Stimulated activated CD8-positive, alpha-beta memory T cell treated with anti-CD3 and anti-CD28 coated beads, Interleukin-7, amount 100 ng/mL, for 24 hours (primary cell): Measurements from ENCODE around the gene ZNF628.

ENCODE experiments used
- DNase-seq: peaks from one replicate; pipeline ENCODE4 v3.0.0-alpha.2; 2020; ENCODE audit warnings: low read depth

Gene ZNF628

DNA sequence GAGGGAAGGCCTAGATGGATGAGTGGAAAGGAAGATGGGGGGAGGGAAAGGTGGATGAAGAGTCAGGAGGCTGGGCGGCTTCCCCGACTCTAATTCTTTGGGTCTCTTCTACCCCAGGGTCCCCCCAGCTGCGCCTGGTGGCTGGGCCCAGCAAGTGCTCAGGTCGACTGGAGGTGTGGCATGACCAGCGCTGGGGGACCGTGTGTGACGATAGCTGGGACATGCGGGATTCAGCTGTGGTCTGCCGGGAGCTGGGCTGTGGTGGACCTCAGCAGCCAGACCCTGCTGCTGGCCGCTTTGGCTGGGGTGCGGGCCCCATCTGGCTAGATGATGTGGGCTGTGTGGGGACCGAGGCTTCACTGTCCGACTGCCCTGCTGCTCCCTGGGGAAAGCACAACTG lies 21.3 kb downstream of the ZNF628 start:
- DNase-seq: no peak

DNA sequence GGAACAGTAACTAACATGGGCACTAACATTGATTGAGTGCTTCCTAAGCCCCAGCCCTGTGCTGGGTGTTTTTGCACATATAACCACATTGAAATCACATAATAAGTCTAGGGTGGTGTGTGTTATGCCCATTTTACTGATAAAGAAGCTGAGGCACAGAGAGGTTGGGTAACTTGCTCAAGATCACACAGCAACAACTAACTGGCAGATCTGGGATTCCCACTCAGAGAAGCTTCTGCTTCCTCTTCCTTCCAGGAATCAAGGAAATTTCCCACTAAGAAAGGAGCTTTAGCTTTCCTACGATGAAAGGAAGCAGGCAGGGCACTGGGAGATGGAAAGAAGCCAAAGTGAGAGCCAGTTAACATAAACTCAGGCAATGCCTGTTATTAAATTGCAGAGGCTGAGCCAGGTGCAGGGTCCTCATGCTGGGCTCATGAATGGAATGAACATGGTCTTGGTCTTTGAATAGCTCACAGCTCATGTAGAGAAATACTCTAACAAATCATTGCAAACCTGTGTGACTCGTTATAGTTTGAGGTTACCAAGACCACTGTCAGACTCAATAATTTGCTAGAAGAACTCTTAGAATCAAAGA lies 21.9 kb downstream of the ZNF628 start:
- DNase-seq: no peak

DNA sequence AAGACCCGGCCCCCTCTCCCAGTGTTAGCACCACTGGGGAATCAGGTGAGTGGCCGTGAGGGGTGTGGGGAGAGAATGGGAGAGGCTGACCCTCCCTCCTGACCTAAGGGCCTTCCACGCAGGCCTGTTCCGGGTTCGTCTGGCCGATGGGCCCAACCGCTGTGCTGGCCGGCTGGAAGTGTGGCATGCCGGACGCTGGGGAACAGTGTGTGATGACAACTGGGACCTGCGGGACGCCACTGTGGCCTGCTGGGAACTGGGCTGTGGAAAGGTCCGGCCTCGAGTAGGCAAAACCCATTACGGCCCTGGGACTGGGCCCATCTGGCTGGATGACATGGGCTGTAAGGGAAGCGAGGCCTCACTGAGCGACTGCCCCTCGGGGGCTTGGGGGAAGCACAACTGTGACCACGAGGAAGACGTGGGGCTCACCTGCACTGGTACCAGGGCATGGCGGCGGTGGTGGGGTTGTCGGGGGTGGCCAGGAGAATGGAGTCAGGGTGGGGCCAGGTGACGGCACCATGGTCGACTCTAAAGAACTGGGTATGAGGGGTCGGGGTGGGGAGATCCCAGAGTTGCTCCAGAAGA lies 24.0 kb downstream of the ZNF628 start:
- DNase-seq: no peak

DNA sequence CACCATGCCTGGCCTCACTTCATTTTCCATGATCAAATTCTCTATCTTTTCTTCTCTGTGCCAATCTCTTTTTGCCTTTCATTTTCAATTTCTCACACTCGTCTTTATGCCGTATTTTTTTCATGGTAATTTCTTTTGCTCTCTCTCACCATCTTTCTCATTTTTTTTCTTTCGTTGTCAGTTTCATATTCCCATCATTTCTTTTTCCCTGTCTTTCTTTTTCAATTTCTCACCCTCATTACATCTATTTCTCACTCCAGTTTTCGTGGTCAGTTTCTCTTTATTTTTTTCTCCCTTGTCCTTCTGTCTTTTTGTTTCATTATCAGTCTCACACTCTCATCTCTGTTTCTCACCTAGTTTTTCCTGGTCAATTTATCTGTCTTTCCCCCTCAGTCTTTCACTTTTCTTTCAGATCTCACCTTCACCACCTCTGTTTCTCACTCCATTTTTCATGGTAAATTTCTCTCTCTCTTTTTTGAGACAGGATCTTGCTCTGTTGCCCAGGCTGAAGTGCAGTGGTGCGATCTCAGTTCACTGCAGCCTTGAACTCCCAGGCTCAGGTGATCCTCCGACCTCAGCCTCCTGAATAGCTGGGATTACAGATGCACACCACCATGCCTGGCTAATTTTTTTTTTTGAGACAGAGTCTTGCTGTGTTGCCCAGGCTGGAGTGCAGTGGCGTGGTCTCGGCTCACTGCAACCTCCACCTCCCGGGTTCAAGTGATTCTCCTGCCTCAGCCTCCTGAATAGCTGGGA lies 26.0 kb downstream of the ZNF628 start:
- DNase-seq: no peak

DNA sequence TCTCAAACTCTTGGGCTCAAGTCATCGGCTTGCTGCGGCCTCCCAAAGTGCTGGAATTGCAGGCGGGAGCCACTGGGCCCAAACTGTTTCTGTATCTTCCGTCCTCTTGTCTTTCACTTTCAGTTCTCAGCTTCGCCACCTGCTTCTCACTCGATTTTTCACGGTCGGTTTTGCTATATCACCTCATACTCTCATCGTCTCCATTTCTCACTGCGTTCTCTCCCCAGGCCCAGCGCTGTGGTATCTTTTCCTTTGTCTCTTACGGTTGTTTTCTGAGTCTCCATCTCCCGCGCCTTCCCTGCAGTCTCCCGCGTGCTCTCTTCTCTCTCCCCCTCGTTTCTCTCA lies 26.7 kb downstream of the ZNF628 start:
- DNase-seq: no peak

DNA sequence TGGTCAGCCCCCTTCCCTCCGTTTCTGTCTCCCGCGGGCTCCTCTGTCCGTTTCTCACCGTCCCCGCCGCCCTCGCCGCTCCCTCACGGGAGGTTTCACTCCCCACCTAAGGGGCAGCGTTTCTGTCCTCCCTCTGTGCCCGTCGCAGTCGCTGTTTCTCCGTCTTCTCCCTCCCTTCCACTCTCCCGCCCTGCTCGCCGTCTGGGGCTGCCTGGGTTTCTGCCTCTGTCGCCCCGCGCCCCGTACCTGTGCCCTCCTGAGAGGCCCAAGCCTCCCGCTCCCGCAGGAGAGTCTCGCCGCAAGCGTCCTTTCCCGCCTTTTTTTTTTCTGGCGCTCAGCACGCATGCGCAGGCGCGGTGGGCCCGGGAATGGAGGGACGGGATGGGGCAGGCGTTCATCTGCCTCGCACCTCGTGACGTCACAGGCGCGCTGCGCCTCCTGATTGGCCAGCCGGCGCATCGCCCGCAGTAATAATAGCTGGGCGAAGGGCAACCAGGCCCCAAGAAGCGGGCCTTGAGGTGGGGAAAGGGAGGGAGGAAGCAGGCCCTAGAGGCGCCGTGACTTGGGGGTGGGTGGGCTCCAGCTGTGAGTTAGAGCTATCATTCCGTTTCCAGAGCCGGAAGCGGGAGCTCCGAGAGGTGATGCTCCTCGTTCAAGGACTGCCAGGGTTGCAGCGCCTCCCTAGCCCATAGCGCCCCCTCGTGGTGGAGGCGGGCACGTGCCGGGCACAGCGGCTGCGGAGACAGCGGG lies 27.3 kb downstream of the ZNF628 start:
- peak; percentile 89 for DNase-seq

DNA sequence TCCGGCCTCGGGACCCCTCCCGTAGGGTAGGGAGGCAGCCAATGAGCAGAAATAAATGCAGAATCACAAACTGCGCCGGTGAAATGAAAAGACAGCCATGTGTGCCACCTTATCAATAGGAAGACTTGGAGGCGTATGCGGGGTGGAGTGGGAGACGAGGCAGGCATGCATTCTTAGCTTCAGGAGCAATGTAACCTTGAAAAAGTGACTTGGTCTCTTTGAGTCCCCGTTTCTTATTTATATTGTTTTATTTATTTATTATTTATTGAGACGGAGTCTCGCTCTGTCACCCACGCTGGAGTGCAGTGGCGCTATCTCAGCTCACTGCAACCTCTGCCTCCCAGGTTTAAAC lies 27.8 kb downstream of the ZNF628 start:
- no peak for DNase-seq

DNA sequence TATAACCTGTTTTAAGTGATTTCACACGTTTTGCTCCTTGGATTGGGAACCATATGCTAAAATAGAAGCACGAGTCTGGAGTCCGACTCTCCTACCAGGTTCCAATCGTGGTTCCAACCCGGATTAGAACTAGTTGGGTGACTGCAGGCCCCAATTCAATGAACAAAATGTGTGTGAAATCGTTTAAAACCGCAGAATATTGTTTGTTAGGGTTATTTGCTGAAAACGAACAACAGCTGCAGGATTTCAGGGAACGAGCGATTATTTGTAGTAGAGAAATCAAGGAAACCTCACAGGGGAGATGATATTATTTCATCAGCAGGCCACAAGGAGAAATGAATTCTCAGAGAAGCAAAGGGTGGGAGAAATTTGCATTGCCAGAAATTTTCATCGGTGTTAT lies 28.6 kb downstream of the ZNF628 start:
- DNase-seq: no peak

DNA sequence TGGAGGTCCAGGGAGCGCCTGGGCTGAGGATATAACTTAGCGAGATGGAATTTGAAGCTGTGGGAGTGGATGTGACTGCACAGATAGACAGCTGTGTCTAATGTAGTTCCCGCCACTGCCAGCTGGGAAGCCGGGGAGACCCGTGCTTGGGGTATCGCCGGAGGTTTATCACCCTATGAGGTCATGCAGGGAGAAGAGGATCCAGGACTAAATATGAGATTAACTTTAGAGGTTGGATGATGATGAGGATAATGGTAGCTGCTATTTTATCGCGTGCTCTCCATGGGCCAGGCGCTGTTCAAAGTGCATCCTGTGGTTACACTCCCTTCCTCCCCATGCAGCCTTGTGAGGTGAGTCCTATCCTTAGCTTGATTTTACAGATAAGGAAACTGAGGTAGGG lies 31.7 kb downstream of the ZNF628 start:
- no peak for DNase-seq

DNA sequence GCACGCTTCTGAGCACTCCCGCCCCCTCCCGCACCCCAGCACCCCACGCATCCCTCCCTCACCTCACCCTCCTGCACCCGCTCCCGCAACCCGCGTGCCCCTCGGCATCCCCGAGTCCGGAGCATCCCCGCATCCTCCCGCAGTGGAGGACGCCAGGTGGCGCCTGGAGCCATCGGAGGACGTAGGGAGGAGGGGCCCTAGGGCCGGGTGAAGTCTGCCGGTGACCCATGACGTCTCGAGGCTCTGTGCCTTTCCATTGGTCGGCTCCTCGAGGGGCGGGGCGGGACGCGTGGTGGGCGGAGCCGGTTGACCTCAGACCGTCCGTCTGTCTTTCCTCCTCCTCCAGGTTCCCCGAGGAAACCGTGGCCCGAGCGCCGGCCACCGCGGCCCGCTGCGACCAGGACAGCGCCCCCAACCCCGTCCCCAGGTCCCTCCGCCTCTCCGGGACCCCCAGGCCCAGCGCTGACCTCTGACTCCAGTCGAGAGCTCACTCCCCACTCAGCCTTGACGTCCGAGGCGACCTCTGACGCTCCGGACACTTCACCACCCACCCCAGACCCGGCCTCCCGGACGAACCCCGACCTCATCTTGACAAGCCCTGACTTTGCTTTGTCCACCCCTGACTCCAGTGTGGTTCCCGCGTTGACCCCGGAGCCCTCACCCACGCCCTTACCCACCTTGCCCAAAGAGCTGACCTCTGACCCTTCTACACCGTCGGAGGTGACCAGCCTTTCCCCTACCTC lies 40.6 kb downstream of the ZNF628 start:
- peak; percentile 83 for DNase-seq

DNA sequence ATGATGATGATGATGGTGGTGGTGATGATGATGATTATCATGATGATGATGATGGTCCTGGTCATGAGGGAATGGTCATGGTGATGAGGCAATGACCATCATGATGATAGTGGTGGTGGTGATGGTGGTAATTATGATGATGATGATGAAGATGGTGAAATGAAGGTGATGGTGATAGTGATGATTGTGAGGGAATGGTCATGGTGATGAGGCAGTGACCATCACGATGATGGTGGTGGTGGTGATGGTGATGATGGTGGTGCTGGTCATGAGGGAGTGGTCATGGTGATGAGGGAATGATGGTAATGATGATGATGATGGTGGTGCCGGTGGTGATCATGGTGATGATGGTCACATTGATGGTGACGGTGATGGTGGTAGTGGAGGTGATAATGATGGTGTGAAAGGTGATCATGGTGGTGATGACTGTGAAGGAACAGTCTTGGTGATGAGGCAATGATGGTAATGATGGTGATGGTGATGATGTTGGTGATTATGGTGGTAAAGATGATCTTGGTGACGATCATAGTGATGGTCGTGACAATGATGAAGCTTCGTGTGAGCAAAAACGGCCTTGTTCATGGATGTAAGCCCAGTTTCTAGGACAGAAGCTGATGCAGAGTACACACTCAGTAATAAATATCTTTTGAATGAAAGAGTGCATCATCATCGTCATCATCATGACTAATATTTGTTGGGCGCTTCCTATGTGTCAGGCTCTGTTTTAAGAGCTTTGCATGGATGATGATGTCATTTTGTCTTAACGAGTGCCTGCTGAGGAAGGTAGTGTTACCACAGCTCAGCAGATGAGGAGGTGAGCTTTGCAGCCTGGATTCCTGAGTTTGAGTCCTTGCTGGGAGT lies 43.3 kb downstream of the ZNF628 start:
- no peak for DNase-seq

DNA sequence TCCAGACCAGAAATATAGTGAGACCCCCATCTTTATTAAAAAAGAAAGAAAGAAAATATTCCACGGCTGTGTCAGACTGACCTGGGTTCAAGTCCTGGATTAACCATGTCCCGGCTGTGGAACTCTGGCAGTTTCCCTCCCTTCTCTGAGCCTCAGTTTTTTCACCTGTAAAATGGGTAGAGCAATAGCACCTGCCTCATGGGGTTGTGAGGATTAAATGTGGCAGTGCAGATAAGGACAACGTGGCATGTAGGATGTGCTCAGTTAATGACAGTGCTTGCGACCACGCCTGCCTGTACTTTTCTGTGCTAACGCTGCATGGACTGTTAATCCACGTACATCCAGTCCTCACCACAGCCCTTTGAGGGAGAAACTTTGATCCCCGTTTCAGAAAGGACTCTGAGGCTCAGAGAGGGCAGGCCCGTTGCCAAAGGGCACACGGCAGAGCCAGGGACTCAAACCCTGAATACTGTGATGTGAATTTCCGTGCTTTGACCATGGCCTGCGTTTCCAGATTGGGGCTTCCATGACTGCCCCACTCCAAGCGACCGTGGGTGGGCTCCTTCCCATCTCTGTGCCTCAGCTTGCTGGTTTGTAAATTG lies 44.4 kb downstream of the ZNF628 start:
- no peak for DNase-seq

DNA sequence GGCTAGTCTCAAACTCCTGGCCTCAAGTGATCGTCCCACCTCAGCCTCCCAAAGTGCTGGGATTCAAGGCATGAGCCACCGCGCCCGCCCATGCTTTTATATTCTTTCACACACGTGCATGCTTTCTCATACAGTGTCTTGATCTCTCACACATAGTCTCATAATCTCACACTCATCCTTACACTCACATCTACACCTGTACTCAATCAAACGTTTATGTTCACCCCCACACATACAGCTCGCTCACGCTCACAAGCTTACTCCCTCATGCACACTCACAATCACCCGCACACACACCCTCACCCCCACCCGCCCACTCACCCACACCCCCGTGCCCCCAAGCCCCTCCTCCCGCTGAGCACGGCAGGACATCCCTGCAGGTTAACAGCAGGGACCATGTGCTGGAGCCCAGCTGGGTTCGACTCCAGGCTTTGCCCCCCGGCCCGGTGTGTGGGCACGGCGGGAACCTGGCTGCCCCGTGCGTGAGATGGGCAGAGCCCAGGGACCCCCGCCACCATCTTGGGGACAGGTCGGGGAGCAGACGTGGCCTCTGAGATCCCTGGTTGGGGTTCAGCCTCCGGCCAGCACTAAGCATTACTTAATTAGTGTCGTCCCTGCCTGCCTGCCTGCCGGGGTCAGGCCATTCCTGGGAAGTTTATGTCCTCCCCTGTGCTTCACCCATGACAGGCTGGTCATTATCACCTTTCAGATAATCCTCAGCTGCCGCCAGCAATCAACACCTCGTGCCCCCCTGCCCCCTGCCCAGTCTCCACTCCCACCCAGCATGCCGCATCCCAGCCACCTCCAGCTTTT lies 49.1 kb downstream of the ZNF628 start:
- no peak for DNase-seq

DNA sequence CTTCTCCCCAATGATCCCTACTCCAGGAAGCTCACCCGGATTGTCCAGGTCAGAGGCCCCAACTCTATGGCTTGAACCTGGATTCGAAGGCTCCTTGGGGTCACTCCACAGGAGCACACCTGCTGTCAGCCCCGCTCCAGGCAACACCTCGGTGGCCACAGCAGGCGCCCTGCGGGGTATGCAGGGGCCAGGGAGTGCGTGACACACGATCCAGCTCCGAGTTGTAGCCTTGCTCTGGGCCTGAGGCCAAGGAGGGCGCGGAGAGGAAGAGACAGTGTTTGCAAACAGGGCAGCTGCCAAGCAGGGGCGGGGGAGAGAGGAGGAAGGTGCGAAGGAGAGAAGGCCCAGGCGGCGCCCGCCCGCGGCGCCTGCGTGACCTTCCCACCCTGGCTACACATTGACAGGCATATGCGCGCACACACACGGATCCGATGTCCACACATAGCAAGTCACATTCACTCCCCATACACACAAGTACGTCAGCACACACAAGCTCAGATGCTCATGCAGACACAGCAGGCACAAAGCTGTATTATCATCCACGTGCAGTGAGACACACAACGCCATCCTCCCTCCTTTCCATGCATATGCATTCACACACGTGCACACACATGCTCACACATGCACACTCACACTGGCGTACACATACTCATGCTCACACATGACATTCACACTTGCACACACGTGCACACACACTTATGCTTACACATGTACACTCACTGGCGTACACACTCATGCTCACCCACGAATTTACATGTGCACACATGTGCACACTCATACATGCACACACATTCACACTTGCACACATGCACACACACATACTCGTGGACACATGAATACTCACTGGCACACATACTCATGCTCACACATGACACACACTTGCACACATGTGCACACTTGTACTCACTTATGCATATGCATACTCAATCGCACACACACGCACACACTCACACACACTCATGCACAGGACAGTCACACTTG lies 50.1 kb downstream of the ZNF628 start:
- no peak for DNase-seq

DNA sequence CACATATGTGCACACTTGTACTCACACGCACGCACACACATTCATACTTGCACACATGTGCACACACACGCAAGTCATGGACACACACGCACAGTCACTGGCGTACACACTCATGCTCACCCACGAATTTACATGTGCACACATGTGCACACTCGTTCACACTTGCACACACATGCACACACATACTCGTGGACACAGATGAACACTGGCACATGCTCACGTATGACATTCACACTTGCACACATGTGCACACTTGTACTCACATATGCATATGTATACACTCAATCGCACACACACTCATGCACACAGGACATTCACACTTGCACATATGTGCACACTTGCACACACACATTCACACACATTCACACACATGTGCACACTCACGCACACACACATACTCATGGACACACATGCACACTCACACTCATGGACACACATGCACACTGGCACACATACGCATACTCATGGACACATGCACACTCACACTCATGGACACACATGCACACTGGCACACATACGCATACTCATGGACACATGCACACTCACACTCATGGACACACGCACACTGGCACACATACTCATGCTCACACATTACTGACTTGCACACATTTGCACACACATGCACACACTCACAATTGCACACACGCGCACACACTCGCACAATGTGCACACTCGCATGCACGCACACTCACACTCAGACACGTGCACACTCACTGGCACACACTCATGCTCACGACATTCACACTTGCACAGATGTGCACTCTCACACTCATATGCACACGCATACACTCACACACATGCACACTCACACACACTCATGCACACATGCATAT lies 51.0 kb downstream of the ZNF628 start:
- no peak for DNase-seq

DNA sequence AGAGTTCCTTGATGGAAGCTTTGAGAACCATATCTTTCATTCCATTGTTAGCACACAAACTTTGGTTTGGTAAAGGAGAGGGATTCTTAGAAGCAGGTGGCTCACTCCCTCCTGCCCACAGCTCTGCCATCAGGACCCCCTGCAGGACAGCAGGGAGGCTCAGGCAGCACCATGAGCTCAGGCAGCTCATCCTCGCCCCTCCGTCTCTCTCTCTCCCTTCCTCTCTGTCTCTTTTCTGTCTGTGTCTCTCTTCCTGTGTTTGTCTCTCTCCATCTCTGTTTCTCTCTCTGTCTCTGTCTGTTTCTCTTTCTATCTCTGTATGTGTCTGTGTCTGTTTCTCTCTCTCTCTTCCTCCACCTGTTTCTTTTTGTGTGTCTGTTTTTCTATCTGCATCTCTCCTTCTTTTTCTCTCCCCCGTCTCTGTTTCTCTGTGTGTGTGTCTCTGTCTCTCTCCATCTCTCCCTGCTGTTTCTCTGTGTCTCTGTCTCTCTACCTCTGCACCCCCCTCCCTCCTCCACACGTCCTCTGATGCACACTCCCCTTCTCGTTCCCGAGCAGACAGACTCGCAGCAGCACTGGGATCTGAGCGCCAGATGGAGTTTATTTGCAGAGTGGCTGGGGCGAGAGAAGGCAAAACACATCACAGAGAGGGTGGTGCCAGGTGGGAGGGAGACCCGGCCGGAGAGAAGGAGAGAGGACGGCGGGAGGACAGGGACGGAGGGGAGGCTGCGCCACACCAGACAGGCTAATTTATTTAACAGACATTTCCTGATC lies 51.8 kb downstream of the ZNF628 start:
- no peak for DNase-seq

DNA sequence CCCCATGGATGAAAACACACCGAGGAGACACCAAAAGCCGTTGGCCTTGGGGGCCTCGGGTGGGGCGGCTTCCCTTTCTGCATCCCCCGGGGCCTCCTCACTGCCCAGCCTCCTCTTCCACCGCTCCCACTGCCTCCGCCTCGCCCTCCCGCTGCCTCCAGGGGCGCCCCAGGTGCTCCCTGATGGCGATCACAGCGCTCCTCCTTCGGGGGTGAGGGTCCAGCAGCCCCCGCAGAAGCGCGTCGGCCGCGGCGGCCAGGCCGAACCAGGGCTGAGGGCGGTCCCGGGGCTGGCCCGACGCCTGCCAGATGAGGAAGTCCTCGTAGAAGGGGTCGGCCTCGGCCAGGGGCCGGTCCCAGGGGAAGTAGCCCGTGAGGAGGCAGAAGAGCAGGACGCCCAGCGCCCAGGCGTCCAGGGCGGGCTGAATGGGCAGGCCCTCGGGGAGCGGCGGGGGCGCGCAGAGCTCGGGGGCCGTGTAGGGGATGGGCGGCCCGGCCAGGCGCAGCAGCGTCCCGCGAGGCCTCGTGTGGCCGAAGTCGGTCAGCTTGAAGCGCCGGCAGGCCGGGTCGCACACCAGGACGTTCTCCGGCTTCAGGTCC lies 53.3 kb downstream of the ZNF628 start:
- DNase-seq: no peak
